HK-2 (cell line): ENCODE data around the gene NOXA1.

Source experiments
- DNase-seq: peaks from one replicate; pipeline ENCODE4 v3.0.0-alpha.2; 2018; ENCODE audit not compliant: unreplicated experiment

Gene NOXA1

GRCh38 chr9:137452761-137453642, 29.8 kb downstream of the NOXA1 start:
- no peak for DNase-seq

- DNase-seq: no peak
Measured at GRCh38 chr9:137453643-137454081, 30.5 kb downstream of the NOXA1 start.

- no peak for DNase-seq
Measured at GRCh38 chr9:137454145-137454596, 31.0 kb downstream of the NOXA1 start.

- DNase-seq: no peak
Measured at GRCh38 chr9:137454597-137455358, 31.6 kb downstream of the NOXA1 start.

GRCh38 chr9:137455359-137455991, 32.3 kb downstream of the NOXA1 start:
- no peak for DNase-seq

GRCh38 chr9:137456061-137456863, 33.1 kb downstream of the NOXA1 start:
- no peak for DNase-seq

GRCh38 chr9:137456864-137457405, 33.7 kb downstream of the NOXA1 start:
- DNase-seq: no peak

GRCh38 chr9:137457406-137458193, 34.4 kb downstream of the NOXA1 start:
- DNase-seq: no peak

GRCh38 chr9:137458194-137459151, 35.3 kb downstream of the NOXA1 start:
- DNase-seq: peak; percentile 47

- DNase-seq: peak; percentile 88
Measured at GRCh38 chr9:137459152-137459600, 36.0 kb downstream of the NOXA1 start, which contains the start of gene NSMF. TSS of gene NSMF (minus strand) at chr9:137459334. CDS start at chr9:137459102, 232 bp downstream.

GRCh38 chr9:137459601-137460362, 36.6 kb downstream of the NOXA1 start:
- DNase-seq: no peak

GRCh38 chr9:137460363-137461315, 37.4 kb downstream of the NOXA1 start:
- DNase-seq: no peak

GRCh38 chr9:137461316-137461662, 38.1 kb downstream of the NOXA1 start:
- DNase-seq: no peak

- DNase-seq: no peak
Measured at GRCh38 chr9:137461663-137462395, 38.6 kb downstream of the NOXA1 start.

- no peak for DNase-seq
Measured at GRCh38 chr9:137462396-137462985, 39.3 kb downstream of the NOXA1 start.
